HepG2 (cell line): Measurements from ENCODE around the gene CTBP1. TPM values are rescaled to one million over a fixed set of nuclear protein-coding genes. Genes with fewer than 3 reads are reported as not detected.

Source experiments
- AKAP8 ChIP-seq: sonication (generic); formaldehyde crosslinking; IDR thresholded peaks from 2 replicates; pipeline ENCODE4 v1.5.1; 2020; ENCODE audit warnings: mild to moderate bottlenecking, missing genetic modification reagents
- ISX ChIP-seq: sonication (generic); formaldehyde crosslinking; conservative IDR thresholded peaks from 2 replicates; pipeline ENCODE4 v1.5.0; 2020; ENCODE audit warnings: missing genetic modification reagents
- KLF12 ChIP-seq: sonication (generic); formaldehyde crosslinking; IDR thresholded peaks from 2 replicates; pipeline ENCODE4 v1.4.0; 2020; ENCODE audit warnings: missing genetic modification reagents, borderline replicate concordance
- NFIC ChIP-seq: IDR thresholded peaks from 2 replicates; pipeline ENCODE4 v1.6.1; 2012; ENCODE audit warnings: mild to moderate bottlenecking, low read length, inconsistent platforms
- SMARCC2 ChIP-seq: fragments of 450-650 bp; IDR thresholded peaks from 2 replicates; pipeline ENCODE4 v1.6.1; 2017; ENCODE audit warnings: antibody characterized with exemption, mild to moderate bottlenecking
- SNAPC2 ChIP-seq: sonication (generic); formaldehyde crosslinking; IDR thresholded peaks from 2 replicates; pipeline ENCODE4 v1.8.1; 2022; ENCODE audit warnings: mild to moderate bottlenecking, missing genetic modification reagents
- TCF12 ChIP-seq, 2 experiments: fragments of 450-650 bp in 1 of 2; sonication (generic) in 1 of 2; formaldehyde crosslinking in 1 of 2; IDR thresholded peaks; 2 replicates each; pipeline versions ENCODE4 v1.6.1 to v1.8.0; 2017 to 2022; ENCODE audit warnings: antibody characterized with exemption in 1 of 2, mild to moderate bottlenecking in 1 of 2, missing genetic modification reagents in 1 of 2, moderate library complexity in 1 of 2
- TCF7L2 ChIP-seq: IDR thresholded peaks from 2 replicates; pipeline ENCODE4 v1.6.1; 2011; ENCODE audit warnings: mild to moderate bottlenecking, low read depth, low read length, moderate library complexity
- THRA ChIP-seq: sonication (generic); formaldehyde crosslinking; IDR thresholded peaks from 2 replicates; pipeline ENCODE4 v1.4.0; 2020; ENCODE audit warnings: missing genetic modification reagents, borderline replicate concordance
- ZFYVE20 ChIP-seq: sonication (generic); formaldehyde crosslinking; IDR thresholded peaks from 2 replicates; pipeline ENCODE4 v1.8.0; 2023; ENCODE audit warnings: low read depth, mild to moderate bottlenecking, moderate library complexity, missing genetic modification reagents, borderline replicate concordance
- ZGPAT ChIP-seq: IDR thresholded peaks from 2 replicates; pipeline ENCODE4 v1.6.1; 2016; ENCODE audit warnings: mild to moderate bottlenecking
- ZNF10 ChIP-seq: sonication (generic); formaldehyde crosslinking; IDR thresholded peaks from 2 replicates; pipeline ENCODE4 v1.4.0; 2020; ENCODE audit warnings: mild to moderate bottlenecking, low read depth, missing genetic modification reagents, borderline replicate concordance
- ZNF143 ChIP-seq: sonication (generic); formaldehyde crosslinking; IDR thresholded peaks from 2 replicates; pipeline ENCODE4 v1.4.0; 2020; ENCODE audit warnings: missing genetic modification reagents
- ZNF30 ChIP-seq: sonication (generic); formaldehyde crosslinking; IDR thresholded peaks from 2 replicates; pipeline ENCODE4 v1.5.0; 2020; ENCODE audit warnings: mild to moderate bottlenecking, missing genetic modification reagents
- ZNF615 ChIP-seq: sonication (generic); formaldehyde crosslinking; IDR thresholded peaks from 2 replicates; pipeline ENCODE4 v1.5.0; 2020; ENCODE audit warnings: mild to moderate bottlenecking, missing genetic modification reagents, borderline replicate concordance
- ZNF704 ChIP-seq: sonication (generic); formaldehyde crosslinking; IDR thresholded peaks from 2 replicates; pipeline ENCODE4 v1.8.1; 2023; ENCODE audit warnings: mild to moderate bottlenecking, inconsistent platforms, moderate library complexity, missing genetic modification reagents, borderline replicate concordance
- polyA plus RNA-seq, 8 experiments: library from polyadenylated mRNA; depleted of rRNA in 3 of 8; stranded (reverse) in 7 of 8; unstranded in 1 of 8; fragments of >200 nt; fragmentation: Illumina TruSeq in 4 of 8; extraction: Trizol in 4 of 8; gene quantifications; 2 replicates each; pipeline versions ENCODE4 v1.2.1 to v1.2.3, GENCODE V29; 2011 to 2016; ENCODE audit warnings: low read depth in 4 of 8, missing spikeins in 1 of 8, mixed read lengths in 1 of 8; ENCODE audit not compliant: insufficient read depth in 1 of 8
- total RNA-seq, 5 experiments: library from RNA; depleted of rRNA; stranded (reverse); fragments of >200 nt; fragmentation: Illumina TruSeq; extraction: Trizol; gene quantifications; 2 replicates each; pipeline ENCODE4 v1.2.3, GENCODE V29; 2016; ENCODE audit warnings: low read depth in 1 of 5
- TF ChIP-seq, protein P1 (sequence below): sonication (generic); formaldehyde crosslinking; IDR thresholded peaks from 2 replicates; pipeline ENCODE4 v1.4.0; 2020; ENCODE audit warnings: missing genetic modification reagents, borderline replicate concordance
- TF ChIP-seq, protein P2 (sequence below): sonication (generic); formaldehyde crosslinking; IDR thresholded peaks from 2 replicates; pipeline ENCODE4 v1.5.0; 2020; ENCODE audit warnings: missing genetic modification reagents

Gene CTBP1
- total and polyA plus RNA-seq, 2 of the 13 experiments (the other 11 are each of a cell fraction or from before 2014, with no cell fraction given), result 78.5 to 112 TPM

DNA sequence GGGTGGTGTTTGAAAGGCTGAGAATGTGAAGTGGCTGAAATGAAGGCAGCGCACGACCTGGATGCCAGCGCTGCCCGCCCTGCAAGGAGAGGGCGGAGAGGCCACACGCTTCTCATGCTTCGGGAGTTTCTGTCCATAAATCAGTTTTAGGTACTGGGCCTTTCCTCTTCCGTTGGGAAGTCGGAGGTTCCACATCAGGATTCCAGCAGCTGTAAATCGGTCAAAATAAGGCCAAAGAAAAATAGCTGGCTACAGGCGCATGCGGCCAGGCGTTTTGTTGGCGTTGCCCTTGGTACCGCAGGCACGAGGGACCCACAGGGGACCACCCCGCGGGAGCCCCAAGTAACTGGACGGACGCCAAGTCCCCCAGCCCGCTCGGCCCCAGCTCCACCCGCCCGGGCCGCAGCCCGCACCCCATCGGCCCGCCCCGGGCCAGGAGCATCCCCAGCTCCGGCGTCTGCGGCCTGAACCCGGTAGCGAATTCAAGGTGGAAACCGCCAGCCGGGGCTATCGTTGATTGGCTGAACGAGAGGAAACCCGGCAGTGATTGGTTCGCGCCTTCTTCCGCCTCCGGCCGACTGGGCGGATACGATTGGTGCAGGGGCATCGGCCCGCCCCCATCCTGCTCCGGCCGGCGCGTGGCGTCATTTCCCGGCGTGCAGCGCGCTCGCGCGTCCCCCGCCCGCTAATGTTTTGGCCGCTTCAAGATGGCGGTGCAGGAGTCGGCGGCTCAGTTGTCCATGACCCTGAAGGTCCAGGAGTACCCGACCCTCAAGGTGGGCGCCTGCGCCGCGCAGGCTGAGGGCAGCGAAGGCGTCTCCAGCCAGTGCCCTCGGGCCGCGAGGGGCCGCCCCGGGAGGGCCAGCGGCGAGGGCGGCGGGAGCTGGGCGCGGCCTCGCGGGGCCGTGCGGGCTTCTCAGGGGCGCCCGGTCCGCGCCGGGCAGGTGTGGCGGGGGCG lies 40.6 kb upstream of the CTBP1 start, which contains the start of gene MAEA (continued):
- TF ChIP-seq, protein P1, sequence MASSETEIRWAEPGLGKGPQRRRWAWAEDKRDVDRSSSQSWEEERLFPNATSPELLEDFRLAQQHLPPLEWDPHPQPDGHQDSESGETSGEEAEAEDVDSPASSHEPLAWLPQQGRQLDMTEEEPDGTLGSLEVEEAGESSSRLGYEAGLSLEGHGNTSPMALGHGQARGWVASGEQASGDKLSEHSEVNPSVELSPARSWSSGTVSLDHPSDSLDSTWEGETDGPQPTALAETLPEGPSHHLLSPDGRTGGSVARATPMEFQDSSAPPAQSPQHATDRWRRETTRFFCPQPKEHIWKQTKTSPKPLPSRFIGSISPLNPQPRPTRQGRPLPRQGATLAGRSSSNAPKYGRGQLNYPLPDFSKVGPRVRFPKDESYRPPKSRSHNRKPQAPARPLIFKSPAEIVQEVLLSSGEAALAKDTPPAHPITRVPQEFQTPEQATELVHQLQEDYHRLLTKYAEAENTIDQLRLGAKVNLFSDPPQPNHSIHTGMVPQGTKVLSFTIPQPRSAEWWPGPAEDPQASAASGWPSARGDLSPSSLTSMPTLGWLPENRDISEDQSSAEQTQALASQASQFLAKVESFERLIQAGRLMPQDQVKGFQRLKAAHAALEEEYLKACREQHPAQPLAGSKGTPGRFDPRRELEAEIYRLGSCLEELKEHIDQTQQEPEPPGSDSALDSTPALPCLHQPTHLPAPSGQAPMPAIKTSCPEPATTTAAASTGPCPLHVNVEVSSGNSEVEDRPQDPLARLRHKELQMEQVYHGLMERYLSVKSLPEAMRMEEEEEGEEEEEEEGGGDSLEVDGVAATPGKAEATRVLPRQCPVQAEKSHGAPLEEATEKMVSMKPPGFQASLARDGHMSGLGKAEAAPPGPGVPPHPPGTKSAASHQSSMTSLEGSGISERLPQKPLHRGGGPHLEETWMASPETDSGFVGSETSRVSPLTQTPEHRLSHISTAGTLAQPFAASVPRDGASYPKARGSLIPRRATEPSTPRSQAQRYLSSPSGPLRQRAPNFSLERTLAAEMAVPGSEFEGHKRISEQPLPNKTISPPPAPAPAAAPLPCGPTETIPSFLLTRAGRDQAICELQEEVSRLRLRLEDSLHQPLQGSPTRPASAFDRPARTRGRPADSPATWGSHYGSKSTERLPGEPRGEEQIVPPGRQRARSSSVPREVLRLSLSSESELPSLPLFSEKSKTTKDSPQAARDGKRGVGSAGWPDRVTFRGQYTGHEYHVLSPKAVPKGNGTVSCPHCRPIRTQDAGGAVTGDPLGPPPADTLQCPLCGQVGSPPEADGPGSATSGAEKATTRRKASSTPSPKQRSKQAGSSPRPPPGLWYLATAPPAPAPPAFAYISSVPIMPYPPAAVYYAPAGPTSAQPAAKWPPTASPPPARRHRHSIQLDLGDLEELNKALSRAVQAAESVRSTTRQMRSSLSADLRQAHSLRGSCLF (CRISPR knock-in tag), result no peak
- TF ChIP-seq ZNF30 (CRISPR knock-in tag) (no peak), NFIC (no peak), ZNF704 (CRISPR knock-in tag) (no peak), ZGPAT (CRISPR knock-in tag) (peak; percentile 59; the same call in 1 of the 2 replicates), ZNF10 (CRISPR knock-in tag) (no peak), ISX (CRISPR knock-in tag) (no peak), THRA (no peak; the same call in 1 of the 2 replicates), SMARCC2 (no peak), ZNF143 (peak; percentile 91), ZFYVE20 (CRISPR knock-in tag) (no peak), KLF12 (CRISPR knock-in tag) (no peak), ZNF615 (no peak), SNAPC2 (CRISPR knock-in tag) (no peak), TCF12 (IDR thresholded peaks at IDR 0.05) (no peak), TCF12 (CRISPR knock-in tag; IDR thresholded peaks at IDR 0.05) (no peak), TCF7L2 (no peak), AKAP8 (CRISPR knock-in tag) (peak; percentile 64; the same call in 1 of the 2 replicates)
- TF ChIP-seq, protein P2, sequence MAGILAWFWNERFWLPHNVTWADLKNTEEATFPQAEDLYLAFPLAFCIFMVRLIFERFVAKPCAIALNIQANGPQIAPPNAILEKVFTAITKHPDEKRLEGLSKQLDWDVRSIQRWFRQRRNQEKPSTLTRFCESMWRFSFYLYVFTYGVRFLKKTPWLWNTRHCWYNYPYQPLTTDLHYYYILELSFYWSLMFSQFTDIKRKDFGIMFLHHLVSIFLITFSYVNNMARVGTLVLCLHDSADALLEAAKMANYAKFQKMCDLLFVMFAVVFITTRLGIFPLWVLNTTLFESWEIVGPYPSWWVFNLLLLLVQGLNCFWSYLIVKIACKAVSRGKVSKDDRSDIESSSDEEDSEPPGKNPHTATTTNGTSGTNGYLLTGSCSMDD (CRISPR knock-in tag), result no peak
